CD4-positive, alpha-beta T cell (primary cell): ENCODE results near the gene MPRIP. TPM values are rescaled to one million over a fixed set of nuclear protein-coding genes. Genes with fewer than 3 reads are reported as not detected.
A peak's percentile ranks its signal among the peaks of the same experiment; 100 is the strongest.
"Not testable (repeated sequence)": the region's sequence is repeated elsewhere in the genome, so short reads cannot be mapped to it uniquely, and the experiment has no call there.

Experiments
- ATAC-seq: fragments of 200-7000 bp; cut with Tn5 transposase; one replicate; pipeline ENCODE4 v1.10.0; 2022; ENCODE audit warnings: mild to moderate bottlenecking; ENCODE audit not compliant: poor library complexity
- CTCF ChIA-PET: fragments of 350-600 bp; sonication (Branson Sonifier 250); formaldehyde crosslinking; loops from one replicate; lab custom pipeline; 2021; ENCODE audit warnings: antibody characterized with exemption, inconsistent platforms; lab: Charles Lee
- POLR2A ChIA-PET: fragments of 350-600 bp; sonication (Branson Sonifier 250); formaldehyde crosslinking; loops from one replicate; lab custom pipeline; 2021; ENCODE audit warnings: antibody characterized with exemption, inconsistent platforms; lab: Charles Lee
- DNase-seq, 14 experiments: peaks; one replicate each; pipeline ENCODE4 v3.0.0-alpha.2; 2013 to 2020; ENCODE audit warnings: mixed read lengths in 2 of 14
- H3K27ac ChIP-seq, 2 donors: one replicate each; pipeline versions ENCODE4 v1.5.1 to v1.7.0; 2013; ENCODE audit warnings: low read length in 2 of 2, low read depth in 1 of 2, mild to moderate bottlenecking in 1 of 2
- H3K27me3 ChIP-seq, 2 experiments: 1 replicate in 1 of 2; 2 replicates in 1 of 2; pipeline versions ENCODE4 v1.6.1 to v1.7.0; 2013; ENCODE audit warnings: low read length in 2 of 2, control low read depth in 1 of 2, mild to moderate bottlenecking in 1 of 2, moderate library complexity in 1 of 2; ENCODE audit not compliant: insufficient read depth in 2 of 2, control insufficient read depth in 1 of 2
- H3K36me3 ChIP-seq: one replicate; pipeline ENCODE4 v1.6.1; 2013; ENCODE audit warnings: low read length, control low read depth; ENCODE audit not compliant: insufficient read depth
- H3K4me1 ChIP-seq: one replicate; pipeline ENCODE4 v1.6.1; 2013; ENCODE audit warnings: low read length, control low read depth; ENCODE audit not compliant: insufficient read depth
- H3K4me3 ChIP-seq: one replicate; pipeline ENCODE4 v1.5.1; 2013; ENCODE audit warnings: mild to moderate bottlenecking, low read length, moderate library complexity
- H3K9me3 ChIP-seq, 2 experiments: 1 replicate in 1 of 2; 2 replicates in 1 of 2; pipeline versions ENCODE4 v1.6.1 to v1.7.0; 2013; ENCODE audit warnings: low read length in 2 of 2, mild to moderate bottlenecking in 2 of 2, control low read depth in 1 of 2, moderate library complexity in 1 of 2; ENCODE audit not compliant: control insufficient read depth in 1 of 2, insufficient read depth in 1 of 2
- H3K27ac Mint-ChIP-seq: one replicate; pipeline ENCODE4 v1.8.0; 2020; ENCODE audit warnings: mixed read lengths
- H3K27me3 Mint-ChIP-seq: one replicate; pipeline ENCODE4 v1.8.0; 2021; ENCODE audit warnings: mixed read lengths
- H3K36me3 Mint-ChIP-seq: one replicate; pipeline ENCODE4 v1.8.0; 2021; ENCODE audit warnings: low read depth, mixed read lengths
- H3K4me1 Mint-ChIP-seq: one replicate; pipeline ENCODE4 v1.8.0; 2021; ENCODE audit warnings: low read depth, mixed read lengths
- H3K4me3 Mint-ChIP-seq: one replicate; pipeline ENCODE4 v1.8.0; 2020; ENCODE audit warnings: mild to moderate bottlenecking, mixed read lengths
- H3K9me3 Mint-ChIP-seq: one replicate; pipeline ENCODE4 v1.8.0; 2020; ENCODE audit warnings: mixed read lengths
- intact Hi-C, 2 experiments: fragments of 100-400 bp; cut with DNase I in 1 of 2; cut with micrococcal nuclease in 1 of 2; formaldehyde crosslinking; loops; one replicate each; pipeline versions ENCODE4 v1.15.1 to v1.9.0; 2023 to 2025; cut with DNase I, micrococcal nuclease
- total RNA-seq, 174 experiments: library from RNA in 2 of 174; stranded (reverse) in 2 of 174; gene quantifications; one replicate each; pipeline ENCODE4 v1.2.3 and lab custom pipeline; 2021 to 2026
- TF ChIP-seq, protein P1 (sequence below): fragments of 200-600 bp; IDR thresholded peaks from one replicate; pipeline ENCODE4 v1.8.0; 2022; ENCODE audit warnings: antibody characterized with exemption, mild to moderate bottlenecking

Gene MPRIP
- total RNA-seq, 2 experiments from 2014 or later: 176 to 188 TPM

GRCh38 chr17:17191346-17191792 is 149.1 kb downstream of the MPRIP start:
- intact Hi-C loops: no loop called here
- ChIA-PET CTCF (interaction anchor here (1.6 kb wide), 1 partner anchor 49 kb away, joined by 7 read pairs; no protein-coding TSS in a partner anchor), POLR2A (interaction anchor here (0.7 to 2.4 kb wide), 5 partner anchors 8 to 37 kb away, joined by 3 to 13 read pairs (median 3); partner anchors contain the start of gene PLD6)
- TF ChIP-seq, protein P1, sequence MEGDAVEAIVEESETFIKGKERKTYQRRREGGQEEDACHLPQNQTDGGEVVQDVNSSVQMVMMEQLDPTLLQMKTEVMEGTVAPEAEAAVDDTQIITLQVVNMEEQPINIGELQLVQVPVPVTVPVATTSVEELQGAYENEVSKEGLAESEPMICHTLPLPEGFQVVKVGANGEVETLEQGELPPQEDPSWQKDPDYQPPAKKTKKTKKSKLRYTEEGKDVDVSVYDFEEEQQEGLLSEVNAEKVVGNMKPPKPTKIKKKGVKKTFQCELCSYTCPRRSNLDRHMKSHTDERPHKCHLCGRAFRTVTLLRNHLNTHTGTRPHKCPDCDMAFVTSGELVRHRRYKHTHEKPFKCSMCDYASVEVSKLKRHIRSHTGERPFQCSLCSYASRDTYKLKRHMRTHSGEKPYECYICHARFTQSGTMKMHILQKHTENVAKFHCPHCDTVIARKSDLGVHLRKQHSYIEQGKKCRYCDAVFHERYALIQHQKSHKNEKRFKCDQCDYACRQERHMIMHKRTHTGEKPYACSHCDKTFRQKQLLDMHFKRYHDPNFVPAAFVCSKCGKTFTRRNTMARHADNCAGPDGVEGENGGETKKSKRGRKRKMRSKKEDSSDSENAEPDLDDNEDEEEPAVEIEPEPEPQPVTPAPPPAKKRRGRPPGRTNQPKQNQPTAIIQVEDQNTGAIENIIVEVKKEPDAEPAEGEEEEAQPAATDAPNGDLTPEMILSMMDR: no peak
- Mint-ChIP-seq H3K9me3 (no peaks in the 10 kb centered on the region), H3K27ac (no peak overlapping the region), H3K27me3 (no peaks in the 10 kb centered on the region), H3K4me1 (peaks cover 13% of the 10 kb centered on the region), H3K36me3 (peaks cover 30% of the 10 kb centered on the region), H3K4me3 (no peak overlapping the region)
- no peak overlapping the region for H3K4me3 ChIP-seq
- H3K36me3 ChIP-seq: peaks cover 25% of the 10 kb centered on the region
- H3K9me3 ChIP-seq: no peaks in the 10 kb centered on the region
- H3K27me3 ChIP-seq: no peaks in the 10 kb centered on the region
- peaks cover 22% of the 10 kb centered on the region for H3K4me1 ChIP-seq
- ATAC-seq: no peak
- H3K27ac ChIP-seq: no peak overlapping the region
- DNase-seq: no peak

- no peak for ATAC-seq
- ChIA-PET POLR2A (interaction anchor here (0.7 to 2.4 kb wide), 6 partner anchors 9 to 37 kb away, joined by 3 to 13 read pairs (median 3); partner anchors contain the start of gene PLD6), CTCF (interaction anchor here (1.6 kb wide), 1 partner anchor 50 kb away, joined by 7 read pairs; no protein-coding TSS in a partner anchor)
Measured at GRCh38 chr17:17191961-17192381, 149.7 kb downstream of the MPRIP start.

DNA sequence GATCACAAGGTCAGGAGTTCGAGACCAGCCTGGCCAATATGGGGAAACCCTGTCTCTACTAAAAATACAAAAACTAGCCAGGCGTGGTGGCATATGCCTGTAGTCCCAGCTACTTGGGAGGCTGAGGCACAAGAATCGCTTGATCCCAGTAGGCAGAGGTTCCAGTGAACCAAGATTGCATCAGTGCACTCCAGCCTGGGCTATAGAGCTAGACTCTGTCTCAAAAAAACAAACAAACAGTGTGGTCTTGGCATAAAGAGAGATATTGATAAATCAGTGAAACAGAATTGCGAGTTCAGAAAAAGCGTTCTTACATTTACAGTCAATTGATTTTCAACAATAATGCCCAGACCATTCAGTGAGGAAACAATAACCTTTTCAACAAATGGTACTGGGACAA is 153.2 kb downstream of the MPRIP start:
- intact Hi-C loops, H3K9me3 ChIP-seq, H3K4me1 ChIP-seq, DNase-seq, H3K4me3 ChIP-seq, H3K27me3 ChIP-seq, H3K27me3 Mint-ChIP-seq, H3K27ac ChIP-seq, H3K9me3 Mint-ChIP-seq, ATAC-seq, H3K4me3 Mint-ChIP-seq, H3K27ac Mint-ChIP-seq, H3K36me3 ChIP-seq: not testable (repeated sequence)
- Mint-ChIP-seq H3K36me3 (peaks cover 17% of the 10 kb centered on the region), H3K4me1 (peaks cover 13% of the 10 kb centered on the region)
- POLR2A ChIA-PET: interaction anchor here (0.8 to 1.4 kb wide), 4 partner anchors 9 to 42 kb away, joined by 3 to 4 read pairs (median 4); partner anchors contain the start of genes FLCN and PLD6
- CTCF ChIA-PET: interaction anchor here (0.6 kb wide), 1 partner anchor 25 kb away, joined by 4 read pairs; no protein-coding TSS in a partner anchor

More at GRCh38 chr17:17191961-17192381, 149.7 kb downstream of the MPRIP start:
- Histone ChIP-seq H3K4me1 (peaks cover 16% of the 10 kb centered on the region), H3K36me3 (peaks cover 25% of the 10 kb centered on the region), H3K9me3 (no peaks in the 10 kb centered on the region), H3K27me3 (no peaks in the 10 kb centered on the region), H3K27ac (no peak overlapping the region), H3K4me3 (no peak overlapping the region)
- no peaks in the 10 kb centered on the region for H3K27me3 Mint-ChIP-seq
- peak overlapping the region; percentile 59 for H3K27ac Mint-ChIP-seq
- H3K4me3 Mint-ChIP-seq: no peak overlapping the region
- H3K9me3 Mint-ChIP-seq: no peaks in the 10 kb centered on the region
- intact Hi-C loops: no loop called here
- H3K36me3 Mint-ChIP-seq: peaks cover 28% of the 10 kb centered on the region
- H3K4me1 Mint-ChIP-seq: peaks cover 14% of the 10 kb centered on the region
- TF ChIP-seq, protein P1: no peak
- DNase-seq: no peak
